HCT116 (cell line): ENCODE data around the gene BAHD1.

Source experiments
- TCF7L2 ChIP-seq: IDR thresholded peaks from 2 replicates; pipeline ENCODE4 v1.7.0; 2011; ENCODE audit warnings: borderline replicate concordance, inconsistent platforms; ENCODE audit not compliant: insufficient read depth, insufficient read length; ENCODE audit errors: extremely low read depth
- YY1 ChIP-seq: IDR thresholded peaks from 2 replicates; pipeline ENCODE4 v1.6.1; 2011; ENCODE audit warnings: low read length, low read depth, moderate library complexity, mild to moderate bottlenecking; ENCODE audit not compliant: insufficient replicate concordance; ENCODE audit errors: extremely low read depth
- TF ChIP-seq, protein P1 (sequence below), 3 experiments: fragments of 200-600 bp in 1 of 3; sonication (generic) in 1 of 3; IDR thresholded peaks in 2 of 3; conservative IDR thresholded peaks in 1 of 3; 2 replicates each; pipeline ENCODE4 v1.5.1; 2012 to 2017; ENCODE audit warnings: low read depth in 2 of 3, low read length in 2 of 3, antibody characterized with exemption in 1 of 3, borderline replicate concordance in 1 of 3, control low read depth in 1 of 3, mild to moderate bottlenecking in 1 of 3, mixed read lengths in 1 of 3, mixed run types in 1 of 3, moderate library complexity in 1 of 3; ENCODE audit not compliant: insufficient read depth in 1 of 3

DNA sequence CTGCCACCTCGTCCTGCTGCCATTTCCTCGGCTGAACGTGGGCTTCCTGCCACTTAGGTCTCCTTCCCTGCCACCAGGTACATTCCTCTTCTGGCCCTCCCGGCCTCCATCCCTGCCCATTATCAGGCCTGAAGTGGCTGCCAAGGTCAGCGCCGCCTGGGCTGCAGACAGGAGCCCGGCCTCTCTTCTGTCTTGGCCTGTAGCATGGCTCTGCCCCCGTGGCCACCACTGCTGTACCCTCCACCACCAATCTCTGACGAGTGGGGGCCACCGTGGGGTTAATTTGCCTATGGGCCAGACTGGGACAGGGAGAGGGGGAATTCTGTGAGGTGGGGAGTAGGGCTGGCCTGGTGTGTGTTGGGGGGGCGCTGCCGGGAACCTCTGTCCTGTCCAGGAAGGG lies 2.0 kb upstream of the BAHD1 start:
- TF ChIP-seq YY1 (no peak), TCF7L2 (no peak)
- TF ChIP-seq, protein P1, sequence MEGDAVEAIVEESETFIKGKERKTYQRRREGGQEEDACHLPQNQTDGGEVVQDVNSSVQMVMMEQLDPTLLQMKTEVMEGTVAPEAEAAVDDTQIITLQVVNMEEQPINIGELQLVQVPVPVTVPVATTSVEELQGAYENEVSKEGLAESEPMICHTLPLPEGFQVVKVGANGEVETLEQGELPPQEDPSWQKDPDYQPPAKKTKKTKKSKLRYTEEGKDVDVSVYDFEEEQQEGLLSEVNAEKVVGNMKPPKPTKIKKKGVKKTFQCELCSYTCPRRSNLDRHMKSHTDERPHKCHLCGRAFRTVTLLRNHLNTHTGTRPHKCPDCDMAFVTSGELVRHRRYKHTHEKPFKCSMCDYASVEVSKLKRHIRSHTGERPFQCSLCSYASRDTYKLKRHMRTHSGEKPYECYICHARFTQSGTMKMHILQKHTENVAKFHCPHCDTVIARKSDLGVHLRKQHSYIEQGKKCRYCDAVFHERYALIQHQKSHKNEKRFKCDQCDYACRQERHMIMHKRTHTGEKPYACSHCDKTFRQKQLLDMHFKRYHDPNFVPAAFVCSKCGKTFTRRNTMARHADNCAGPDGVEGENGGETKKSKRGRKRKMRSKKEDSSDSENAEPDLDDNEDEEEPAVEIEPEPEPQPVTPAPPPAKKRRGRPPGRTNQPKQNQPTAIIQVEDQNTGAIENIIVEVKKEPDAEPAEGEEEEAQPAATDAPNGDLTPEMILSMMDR (IDR thresholded peaks at IDR 0.05 in 2 of 3, conservative IDR thresholded peaks at IDR 0.05 in 1 of 3; ENCODE audit: borderline replicate concordance in 1 of 3, insufficient read depth in 1 of 3, low read depth in 2 of 3, low read length in 2 of 3): no peak
